GM19351 (cell line): ENCODE results near the gene TSEN15.
"Not testable (repeated sequence)": the region's sequence is repeated elsewhere in the genome, so short reads cannot be mapped to it uniquely, and the experiment has no call there.

Experiments used
- ATAC-seq: cut with Tn5 transposase; IDR thresholded peaks from one replicate; pipeline ENCODE4 v1.9.1; 2021; ENCODE audit warnings: mild to moderate bottlenecking, moderate library complexity; ENCODE audit not compliant: unreplicated experiment

The TSEN15 gene

GRCh38 chr1:184031092-184031408 is 20.5 kb upstream of the TSEN15 start:
- ATAC-seq: no peak

DNA sequence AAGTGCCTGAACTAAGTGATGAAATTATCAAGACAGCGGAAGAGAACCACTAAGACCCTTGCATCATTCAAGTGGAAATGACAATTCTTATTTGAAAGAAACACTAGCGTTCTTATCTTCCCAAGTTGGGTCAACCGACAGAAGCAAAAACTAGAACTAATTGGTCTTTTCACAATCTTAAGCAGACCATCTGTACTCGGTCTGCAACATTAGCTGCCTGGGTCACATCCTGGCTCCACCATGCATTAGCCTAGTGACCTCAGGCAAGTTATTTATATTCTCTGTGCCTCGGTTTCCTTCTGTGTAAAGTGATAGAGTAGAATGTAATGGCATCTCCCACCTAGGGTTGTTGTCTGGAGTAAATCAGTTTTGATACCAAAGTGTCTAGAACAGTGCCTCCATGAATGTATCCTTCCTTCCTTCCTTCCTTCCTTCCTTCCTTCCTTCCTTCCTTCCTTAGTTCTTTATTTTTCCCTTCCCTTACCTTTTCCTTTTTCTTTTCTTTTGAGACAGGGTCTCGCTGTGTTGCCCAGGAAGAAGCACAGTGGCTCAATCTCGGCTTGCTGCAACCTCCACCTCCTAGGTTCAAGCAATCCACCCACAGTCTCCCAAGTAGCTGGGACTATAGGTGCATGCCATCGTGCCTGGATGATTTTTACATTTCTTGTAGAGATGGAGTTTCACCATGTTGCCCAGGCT is 20.0 kb upstream of the TSEN15 start:
- no peak for ATAC-seq

GRCh38 chr1:184032306-184032929 is 19.1 kb upstream of the TSEN15 start:
- no peak for ATAC-seq

DNA sequence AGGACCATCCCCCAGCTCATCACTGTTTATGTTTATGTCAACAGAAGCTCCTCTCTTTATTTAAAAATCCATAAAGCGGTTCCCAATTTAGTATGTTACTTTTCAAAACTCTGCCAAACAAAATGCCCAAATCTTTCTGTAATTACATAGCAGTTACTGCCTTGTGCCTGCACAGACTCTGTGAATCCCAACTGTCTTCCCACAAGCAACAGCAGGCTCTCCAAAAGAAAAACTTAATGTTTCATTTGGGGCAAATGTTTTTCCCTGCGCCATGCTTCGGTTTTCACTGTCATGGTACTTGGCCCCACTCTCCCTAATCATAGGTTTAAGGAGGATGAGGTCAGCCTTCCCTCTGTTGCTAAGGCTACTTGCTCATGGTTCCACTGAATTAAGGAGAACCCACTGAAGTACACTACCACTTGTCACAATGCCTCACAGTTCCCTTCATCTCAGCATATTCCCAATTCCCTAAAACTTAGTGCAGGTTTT is 18.6 kb upstream of the TSEN15 start:
- no peak for ATAC-seq

DNA sequence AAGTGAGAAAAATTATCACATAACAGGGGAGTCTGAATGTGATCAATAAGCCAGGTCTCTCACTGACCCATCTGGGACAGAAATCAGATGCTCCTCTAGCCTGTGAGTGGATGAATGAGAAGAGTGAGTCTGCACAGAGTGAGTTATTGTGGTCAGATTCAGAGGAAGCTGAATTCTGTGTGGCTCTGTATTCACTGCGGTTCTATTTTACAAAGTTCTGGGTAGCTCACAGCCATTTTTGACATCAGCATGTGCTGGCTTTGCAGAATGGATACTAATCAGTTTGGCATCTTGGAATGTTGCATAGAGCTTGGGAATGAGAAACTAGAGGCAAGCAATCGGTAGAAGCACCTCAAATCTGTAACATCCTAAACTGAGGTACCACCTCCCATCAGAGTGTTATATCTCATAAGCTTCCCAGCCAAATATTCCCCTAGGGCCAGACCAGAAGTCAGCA is 17.8 kb upstream of the TSEN15 start:
- ATAC-seq: no peak

GRCh38 chr1:184034761-184035379 is 16.7 kb upstream of the TSEN15 start:
- ATAC-seq: no peak

GRCh38 chr1:184035719-184036516 is 15.6 kb upstream of the TSEN15 start:
- no peak for ATAC-seq

DNA sequence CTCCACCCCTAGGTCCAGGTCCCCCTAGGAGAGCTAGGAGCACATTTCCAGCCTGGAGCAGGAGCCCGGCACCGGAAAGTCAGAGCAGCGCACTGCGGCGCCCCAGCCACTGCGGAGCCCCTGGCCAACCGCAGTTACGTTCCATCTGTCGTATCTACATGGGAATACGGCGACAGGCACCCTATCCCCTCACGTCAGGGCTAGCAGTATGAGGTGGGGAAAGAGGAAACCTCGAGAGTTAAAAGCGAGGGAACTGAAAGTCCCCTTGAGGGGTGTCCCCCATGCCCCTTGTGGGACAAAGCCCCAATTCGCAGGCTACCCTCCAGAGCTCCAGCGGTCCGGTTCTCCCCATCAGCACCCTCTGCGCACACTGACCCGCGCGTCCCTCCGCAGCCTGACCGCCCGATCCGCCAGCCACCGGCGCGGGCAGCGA is 15.0 kb upstream of the TSEN15 start:
- peak; percentile 27 for ATAC-seq

GRCh38 chr1:184037849-184038591 is 13.5 kb upstream of the TSEN15 start:
- ATAC-seq: no peak

DNA sequence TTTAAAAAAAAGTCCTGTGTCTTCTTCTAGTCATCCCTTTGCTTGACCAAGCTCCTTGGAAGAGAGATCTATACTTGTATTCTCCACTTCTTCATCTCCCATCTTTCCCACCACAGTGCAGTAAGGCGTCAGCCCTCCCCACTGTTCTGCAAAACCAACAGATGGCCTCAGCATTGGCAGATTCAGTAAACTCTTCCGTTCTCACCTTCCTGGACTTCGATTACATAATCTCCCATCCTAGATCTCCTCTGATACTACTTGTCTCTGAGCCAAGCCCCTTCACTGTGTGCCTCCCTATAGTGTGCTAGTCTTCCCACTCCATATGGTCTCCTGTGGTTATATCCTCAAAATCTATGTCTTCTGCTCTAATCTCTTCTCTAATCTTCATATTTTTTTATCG is 12.4 kb upstream of the TSEN15 start:
- no peak for ATAC-seq

GRCh38 chr1:184041731-184042130 is 9.8 kb upstream of the TSEN15 start:
- no peak for ATAC-seq

DNA sequence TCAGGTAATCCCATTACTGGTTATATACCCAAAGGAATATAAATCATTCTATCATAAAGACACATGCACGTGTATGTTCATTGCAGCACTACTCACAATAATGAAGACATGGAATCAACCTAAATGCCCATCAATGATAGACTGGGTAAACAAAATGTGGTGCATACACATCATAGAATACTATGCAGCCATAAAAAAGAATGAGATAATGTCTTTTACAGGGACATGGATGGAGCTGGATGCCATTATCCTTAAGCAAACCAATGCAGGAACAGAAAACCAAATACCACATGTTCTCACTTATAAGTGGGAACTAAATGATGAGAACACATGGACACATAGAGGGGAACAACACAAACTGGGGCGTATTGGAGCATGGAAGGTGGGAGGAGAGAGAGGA is 8.2 kb upstream of the TSEN15 start:
- not testable (repeated sequence) for ATAC-seq

DNA sequence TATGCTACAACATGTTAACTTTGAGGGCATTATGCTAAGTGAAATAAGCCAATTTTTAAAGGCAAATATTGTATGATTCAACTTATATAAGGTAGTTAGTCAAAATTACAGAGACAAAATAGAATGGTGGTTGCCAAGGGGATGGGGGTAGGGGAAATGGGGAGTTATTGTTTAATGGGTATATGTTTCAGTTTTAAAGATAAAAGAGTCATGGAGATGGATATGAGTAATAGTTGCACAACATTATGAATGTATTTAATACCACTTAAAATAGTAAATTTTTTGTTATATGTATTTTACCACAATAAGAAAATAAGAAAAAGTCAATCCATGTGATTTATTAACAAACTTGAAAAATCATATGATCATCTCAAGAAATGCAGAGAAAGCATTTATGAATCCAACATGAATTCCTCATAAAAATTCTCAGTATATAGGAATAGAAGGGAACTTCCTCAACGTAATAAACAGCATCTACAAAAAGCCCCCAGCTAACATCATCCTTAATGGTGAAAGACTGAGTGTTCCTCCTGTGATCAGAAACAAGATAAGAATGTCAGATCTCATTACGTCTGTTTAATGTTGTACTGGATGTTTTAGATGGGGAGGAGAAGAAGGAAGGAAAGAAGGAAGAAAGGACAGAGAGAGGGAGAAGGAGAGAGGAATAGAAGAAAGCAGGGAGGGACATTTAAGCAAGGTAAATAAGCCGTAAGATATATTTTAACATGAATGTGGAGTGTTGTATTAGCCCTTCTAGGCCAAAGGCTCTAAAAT is 6.7 kb upstream of the TSEN15 start:
- ATAC-seq: no peak

DNA sequence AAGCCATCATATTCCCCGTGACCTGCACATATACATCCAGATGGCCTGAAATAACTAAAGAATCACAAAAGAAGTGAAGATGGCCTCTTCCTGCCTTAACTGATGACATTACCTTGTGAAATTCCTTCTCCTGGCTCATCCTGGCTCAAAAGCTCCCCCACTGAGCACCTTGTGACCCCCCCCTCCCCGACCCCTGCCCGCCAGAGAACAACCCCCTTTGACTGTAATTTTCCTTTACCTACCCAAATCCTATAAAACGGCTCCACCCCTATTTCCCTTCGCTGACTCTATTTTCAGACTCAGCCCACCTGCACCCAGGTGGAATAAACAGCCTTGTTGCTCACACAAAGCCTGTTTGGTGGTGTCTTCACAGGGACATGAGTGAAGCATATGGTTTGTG is 4.0 kb upstream of the TSEN15 start:
- ATAC-seq: not testable (repeated sequence)

GRCh38 chr1:184048561-184049240 is 2.8 kb upstream of the TSEN15 start:
- ATAC-seq: no peak

GRCh38 chr1:184049291-184049690 is 2.2 kb upstream of the TSEN15 start:
- ATAC-seq: no peak

- ATAC-seq: no peak
Measured at GRCh38 chr1:184049836-184050468, 1.6 kb upstream of the TSEN15 start.

DNA sequence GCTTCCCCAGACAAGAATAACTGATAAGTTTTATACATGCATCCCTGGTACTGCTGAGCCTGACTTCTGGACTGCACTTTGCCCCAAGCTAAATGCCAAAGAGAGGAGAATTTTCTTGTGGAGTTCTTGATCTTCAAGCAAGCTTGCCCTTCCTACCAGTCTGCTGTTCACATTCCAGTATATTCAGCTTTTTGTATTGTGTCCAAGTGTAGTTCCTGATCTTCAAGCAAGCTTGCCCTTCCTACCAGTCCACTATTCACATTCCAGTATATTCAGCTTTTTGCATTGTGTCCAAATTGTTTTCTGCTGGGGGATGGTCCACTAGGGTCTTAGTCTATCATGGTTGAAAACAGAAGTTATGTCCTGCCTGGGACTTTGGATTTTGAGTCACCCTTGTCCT is 894 bp upstream of the TSEN15 start:
- ATAC-seq: no peak

DNA sequence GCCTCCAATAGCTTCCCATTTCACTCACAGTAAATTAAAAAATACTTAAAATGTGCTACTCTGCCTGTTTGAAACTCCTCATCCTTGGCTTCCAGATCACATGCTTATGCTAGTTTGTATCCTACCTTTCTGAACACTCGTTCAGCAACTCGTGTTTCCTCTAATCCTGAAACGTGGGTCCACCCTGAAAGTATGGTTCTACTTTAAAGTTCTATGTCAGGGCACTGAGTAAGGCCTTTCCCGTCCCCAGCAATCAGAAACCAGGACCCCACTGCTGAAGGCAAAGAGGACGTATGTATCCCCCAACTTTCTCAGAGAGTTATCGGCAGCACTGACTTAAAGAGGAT is 419 bp upstream of the TSEN15 start:
- no peak for ATAC-seq
